Liver (tissue), 10 donors: ENCODE measurements around the gene WDR49. TPM values are rescaled to one million over a fixed set of nuclear protein-coding genes. Genes with fewer than 3 reads are reported as not detected.

Experiments used
- DNase-seq: peaks from one replicate; pipeline ENCODE4 v3.0.0-alpha.2; 2017; ENCODE audit warnings: low spot score
- H3K27ac ChIP-seq, 2 donors: one replicate each; pipeline ENCODE4 v1.7.0; 2013; ENCODE audit warnings: inconsistent platforms in 2 of 2, low read length in 2 of 2, control low read depth in 1 of 2, low read depth in 1 of 2, mild to moderate bottlenecking in 1 of 2
- H3K27me3 ChIP-seq, 4 donors: one replicate each; pipeline versions ENCODE4 v1.6.1 to v1.7.0; 2013; ENCODE audit warnings: low read length in 3 of 4, inconsistent platforms in 1 of 4, mild to moderate bottlenecking in 1 of 4, moderate library complexity in 1 of 4; ENCODE audit not compliant: control insufficient read depth in 4 of 4, insufficient read depth in 4 of 4
- H3K36me3 ChIP-seq, 4 donors: one replicate each; pipeline versions ENCODE4 v1.6.1 to v1.7.0; 2013; ENCODE audit warnings: low read length in 3 of 4, mild to moderate bottlenecking in 3 of 4, low read depth in 1 of 4, moderate library complexity in 1 of 4; ENCODE audit not compliant: control insufficient read depth in 4 of 4, insufficient read depth in 3 of 4
- H3K4me1 ChIP-seq, 4 donors: one replicate each; pipeline versions ENCODE4 v1.6.1 to v1.7.0; 2013; ENCODE audit warnings: low read length in 3 of 4, mild to moderate bottlenecking in 3 of 4, moderate library complexity in 1 of 4; ENCODE audit not compliant: control insufficient read depth in 4 of 4, insufficient read depth in 4 of 4
- H3K4me3 ChIP-seq, 3 donors: one replicate each; pipeline versions ENCODE4 v1.6.1 to v1.7.0; 2013; ENCODE audit warnings: low read length in 3 of 3, control low read depth in 1 of 3, low read depth in 1 of 3, mild to moderate bottlenecking in 1 of 3
- H3K9ac ChIP-seq, 2 donors: one replicate each; pipeline ENCODE4 v1.7.0; 2013; ENCODE audit warnings: low read length in 2 of 2, mild to moderate bottlenecking in 2 of 2, moderate library complexity in 2 of 2, control low read depth in 1 of 2, low read depth in 1 of 2
- H3K9me3 ChIP-seq, 4 donors: one replicate each; pipeline versions ENCODE4 v1.6.1 to v1.7.0; 2013; ENCODE audit warnings: low read length in 3 of 4; ENCODE audit not compliant: control insufficient read depth in 4 of 4
- ATF3 ChIP-seq: IDR thresholded peaks from 2 replicates; pipeline ENCODE4 v1.6.1; 2016; ENCODE audit warnings: antibody characterized with exemption
- CTCF ChIP-seq: fragments of 150-350 bp; IDR thresholded peaks from 2 replicates; pipeline ENCODE4 v1.5.1; 2017; ENCODE audit warnings: improper control_type of control experiment, low read depth, low read length; ENCODE audit not compliant: missing input control
- EGR1 ChIP-seq, 2 donors: IDR thresholded peaks; 2 replicates each; pipeline ENCODE4 v1.6.1; 2016 to 2018; ENCODE audit warnings: antibody characterized with exemption in 2 of 2, low read depth in 2 of 2
- FOXA1 ChIP-seq: IDR thresholded peaks from 2 replicates; pipeline ENCODE4 v1.6.1; 2016; ENCODE audit warnings: antibody characterized with exemption
- FOXA2 ChIP-seq: IDR thresholded peaks from 2 replicates; pipeline ENCODE4 v1.6.1; 2016; ENCODE audit warnings: antibody characterized with exemption
- GABPA ChIP-seq, 2 donors: IDR thresholded peaks in 1 of 2; conservative IDR thresholded peaks in 1 of 2; 2 replicates each; pipeline ENCODE4 v1.6.1; 2016; ENCODE audit warnings: antibody characterized with exemption in 2 of 2, mild to moderate bottlenecking in 1 of 2, moderate library complexity in 1 of 2
- HNF4A ChIP-seq, 2 donors: conservative IDR thresholded peaks; 2 replicates each; pipeline ENCODE4 v1.6.1; 2016; ENCODE audit warnings: antibody characterized with exemption in 2 of 2, mild to moderate bottlenecking in 2 of 2
- HNF4G ChIP-seq: IDR thresholded peaks from 2 replicates; pipeline ENCODE4 v1.6.1; 2016; ENCODE audit warnings: antibody characterized with exemption
- JUND ChIP-seq, 2 donors: IDR thresholded peaks; 2 replicates each; pipeline ENCODE4 v1.6.1; 2016; ENCODE audit warnings: antibody characterized with exemption in 2 of 2
- MAX ChIP-seq: IDR thresholded peaks from 2 replicates; pipeline ENCODE4 v1.6.1; 2016; ENCODE audit warnings: antibody characterized with exemption
- NR2F2 ChIP-seq: IDR thresholded peaks from 2 replicates; pipeline ENCODE4 v1.6.1; 2016; ENCODE audit warnings: antibody characterized with exemption
- RAD21 ChIP-seq, 2 donors: IDR thresholded peaks; 2 replicates each; pipeline ENCODE4 v1.6.1; 2016; ENCODE audit warnings: antibody characterized with exemption in 2 of 2, mild to moderate bottlenecking in 2 of 2
- REST ChIP-seq: IDR thresholded peaks from 2 replicates; pipeline ENCODE4 v1.6.1; 2016; ENCODE audit warnings: antibody characterized with exemption, mild to moderate bottlenecking
- RXRA ChIP-seq, 2 donors: IDR thresholded peaks; 2 replicates each; pipeline ENCODE4 v1.6.1; 2017 to 2018; ENCODE audit warnings: antibody characterized with exemption in 2 of 2, mild to moderate bottlenecking in 1 of 2
- SP1 ChIP-seq: IDR thresholded peaks from 2 replicates; pipeline ENCODE4 v1.6.1; 2018; ENCODE audit warnings: antibody characterized with exemption, mild to moderate bottlenecking
- TAF1 ChIP-seq: conservative IDR thresholded peaks from 2 replicates; pipeline ENCODE4 v1.6.1; 2016; ENCODE audit warnings: antibody characterized with exemption, mild to moderate bottlenecking
- YY1 ChIP-seq: IDR thresholded peaks from 2 replicates; pipeline ENCODE4 v1.6.1; 2016; ENCODE audit warnings: antibody characterized with exemption, mild to moderate bottlenecking
- ZBTB33 ChIP-seq: IDR thresholded peaks from 2 replicates; pipeline ENCODE4 v1.6.1; 2016; ENCODE audit warnings: antibody characterized with exemption
- WGBS: extraction: QIAGEN DNeasy Blood & Tissue Kit; methylation state at CpG from one replicate; pipeline ENCODE4 v1.1.7; 2013; 5-methylcytosine and 5-hydroxymethylcytosine counted together
- polyA plus RNA-seq, 2 donors: library from polyadenylated mRNA; stranded (reverse) in 1 of 2; unstranded in 1 of 2; fragments of 200-250 nt in 1 of 2; fragments of >200 nt in 1 of 2; fragmentation: Nextera tagmentation in 1 of 2; extraction: Ambion mirVana in 1 of 2; gene quantifications; one replicate each; pipeline versions ENCODE4 v1.2.1 to v1.2.3, GENCODE V29; 2013 to 2015
- small RNA-seq: library from RNA; depleted of rRNA; stranded (forward); fragments of <200 nt; gene quantifications from one replicate; pipeline ENCODE3, GENCODE V24; 2014
- total RNA-seq, 2 donors: library from RNA; depleted of rRNA; stranded (reverse); fragments of >200 nt; gene quantifications; one replicate each; pipeline ENCODE4 v1.2.3, GENCODE V29; 2014
- donor health status: healthy.
- donor health status: healthy.
- donor health status: healthy.
- donor health status: healthy.
- donor health status: healthy.

Gene WDR49
- total and polyA plus RNA-seq, 4 donors: 0.23 to 0.42 TPM; not detected in 2

- 78% methylated on average over 2 of the region's 2 CpGs for WGBS
- DNase-seq: no peak
- Histone ChIP-seq H3K9ac (no peak overlapping the region), H3K9me3 (peaks cover 0 to 3% (median 0%) of the 10 kb centered on the region in 4 donors), H3K4me1 (no peaks in the 10 kb centered on the region), H3K27me3 (no peaks in the 10 kb centered on the region), H3K4me3 (no peak overlapping the region), H3K27ac (no peak overlapping the region), H3K36me3 (no peaks in the 10 kb centered on the region)
- no peak for TF ChIP-seq ATF3
- no peak for TF ChIP-seq RAD21 (IDR thresholded peaks at IDR 0.05)
- no peak for TF ChIP-seq GABPA (IDR thresholded peaks at IDR 0.05 in 1 of 2, conservative IDR thresholded peaks at IDR 0.05 in 1 of 2)
- no peak for TF ChIP-seq SP1
- TF ChIP-seq RXRA (IDR thresholded peaks at IDR 0.05): no peak
- no peak for TF ChIP-seq JUND (IDR thresholded peaks at IDR 0.05)
- no peak for TF ChIP-seq REST
- no peak for TF ChIP-seq HNF4G
- no peak for TF ChIP-seq FOXA1
- TF ChIP-seq CTCF: no peak
- no peak for TF ChIP-seq TAF1
- no peak for TF ChIP-seq EGR1 (IDR thresholded peaks at IDR 0.05; ENCODE audit: low read depth in 2 of 2)
- no peak for TF ChIP-seq NR2F2
- TF ChIP-seq ZBTB33: no peak
- TF ChIP-seq MAX: no peak
- TF ChIP-seq YY1: no peak
- TF ChIP-seq FOXA2: no peak
- TF ChIP-seq HNF4A (conservative IDR thresholded peaks at IDR 0.05): no peak
Observed at GRCh38 chr3:167437428-167438139, 216.2 kb downstream of the WDR49 start.

Small RNA genes lying within 50 kb of the gene (small RNA-seq; reads per million reads assigned to genes)
- gene HMGN1P8: not detected

Other genes with a start within 250 kb of the WDR49 start
- gene SERPINI2, start 179.9 kb downstream of the WDR49 start, total RNA-seq: not detected
- not detected for gene SERPINI2, start 179.9 kb downstream of the WDR49 start, polyA plus RNA-seq
- gene PDCD10, start 81.0 kb upstream of the WDR49 start, total RNA-seq: 10 to 100 TPM; 23.8 to 84.0 TPM
- gene PDCD10, start 81.0 kb upstream of the WDR49 start, polyA plus RNA-seq: 10 to 100 TPM; 17.5 to 21.1 TPM
- gene SERPINI1, start 81.8 kb upstream of the WDR49 start, total RNA-seq: 10 to 100 TPM in 1 of 2 donors, 1 to 10 TPM in 1; 1.3 to 23.6 TPM
- gene SERPINI1, start 81.8 kb upstream of the WDR49 start, polyA plus RNA-seq: 1 to 10 TPM in 1 of 2 donors, under 1 TPM in 1; 0.90 to 2.6 TPM